ENCODE measurements around the gene FOXN3.
A peak's percentile ranks its signal among the peaks of the same experiment; 100 is the strongest.

The FOXN3 gene

DNA sequence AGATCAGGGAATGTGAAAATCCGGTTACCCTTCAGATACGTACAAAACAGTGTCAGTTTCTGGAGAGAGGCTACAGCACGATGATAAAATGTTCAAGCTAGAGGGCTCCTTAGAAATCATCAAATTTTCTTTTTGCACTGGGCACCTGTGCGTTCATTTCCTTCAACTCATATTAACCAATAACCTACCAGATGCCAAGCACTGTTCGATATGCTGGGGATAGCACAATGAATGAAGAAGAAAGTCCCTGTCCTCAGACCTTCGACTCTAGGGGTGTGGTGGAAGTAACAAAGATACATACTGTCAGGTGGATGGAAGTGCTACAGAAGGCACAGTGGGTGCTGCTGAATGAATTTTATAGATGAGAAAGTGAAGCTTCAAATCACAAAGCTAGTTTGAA, 172.3 kb downstream of the FOXN3 start:
- no peak for DNase-seq

DNA sequence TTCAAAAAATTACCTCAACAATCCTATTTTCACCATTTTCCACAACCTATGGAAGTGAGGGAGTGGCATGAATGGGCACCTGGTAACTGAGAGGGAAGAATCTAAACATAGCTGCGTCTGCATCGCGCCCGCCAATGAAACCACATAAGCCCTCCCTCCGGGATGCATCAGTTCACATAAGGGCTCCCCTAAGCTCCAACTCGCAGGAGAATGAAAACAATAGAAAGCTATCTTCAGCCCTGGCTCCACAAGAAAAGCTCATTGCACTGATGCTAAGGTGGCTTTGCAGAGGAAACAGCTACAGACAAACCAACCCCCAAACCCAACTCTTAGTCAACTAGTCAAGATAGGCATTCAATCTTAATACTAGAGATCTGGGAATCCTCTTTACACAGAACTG, 173.3 kb downstream of the FOXN3 start:
- DNase-seq, result no peak

DNA sequence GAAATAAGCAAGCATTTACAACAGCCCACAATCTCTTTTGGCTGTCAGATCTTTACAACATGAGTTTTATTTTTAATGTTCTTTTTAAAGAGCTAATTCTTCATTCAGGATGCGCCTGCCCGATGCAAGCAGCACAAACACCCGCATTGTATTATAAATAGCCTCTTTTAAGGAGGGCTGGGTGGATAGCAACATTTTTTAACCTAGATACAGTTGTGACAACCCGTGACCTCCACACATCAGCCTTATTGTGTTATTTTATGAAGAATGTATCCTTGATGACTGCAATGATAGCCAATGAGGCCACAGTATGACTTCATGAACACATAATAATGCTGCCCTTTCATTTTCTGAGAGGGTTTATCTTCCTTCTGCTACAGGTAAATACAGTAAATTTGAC, 173.7 kb downstream of the FOXN3 start:
- DNase-seq, result no peak

DNA sequence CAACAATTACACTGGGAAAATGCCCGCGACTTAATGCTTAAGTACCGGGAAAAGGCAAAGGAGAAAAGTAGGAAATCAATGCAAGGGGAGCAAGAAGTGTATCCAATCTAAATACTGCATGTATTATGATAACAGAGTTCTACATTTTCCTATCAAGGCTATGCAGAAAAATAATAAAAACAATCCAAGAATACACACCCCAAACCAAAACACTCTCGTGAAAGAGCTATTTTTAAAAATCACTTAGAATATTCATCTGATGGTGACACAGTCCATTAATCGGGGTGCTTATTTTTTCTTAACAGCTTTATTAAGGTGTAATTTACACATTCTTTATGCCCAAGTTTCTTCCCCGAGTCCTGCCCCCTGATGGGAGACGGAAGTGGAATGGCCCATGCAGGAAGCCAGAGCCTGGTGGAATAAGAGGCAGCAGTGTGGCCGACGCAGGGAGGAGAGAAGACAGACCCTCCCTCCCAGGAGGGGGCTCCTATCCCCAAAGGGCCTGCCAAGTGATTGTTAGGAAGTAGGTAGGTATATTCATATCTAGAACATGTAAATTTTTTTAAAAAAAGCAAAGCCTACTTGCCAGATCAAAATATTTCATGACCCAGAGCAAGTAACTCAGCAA, 174.3 kb downstream of the FOXN3 start:
- no peak for DNase-seq

DNA sequence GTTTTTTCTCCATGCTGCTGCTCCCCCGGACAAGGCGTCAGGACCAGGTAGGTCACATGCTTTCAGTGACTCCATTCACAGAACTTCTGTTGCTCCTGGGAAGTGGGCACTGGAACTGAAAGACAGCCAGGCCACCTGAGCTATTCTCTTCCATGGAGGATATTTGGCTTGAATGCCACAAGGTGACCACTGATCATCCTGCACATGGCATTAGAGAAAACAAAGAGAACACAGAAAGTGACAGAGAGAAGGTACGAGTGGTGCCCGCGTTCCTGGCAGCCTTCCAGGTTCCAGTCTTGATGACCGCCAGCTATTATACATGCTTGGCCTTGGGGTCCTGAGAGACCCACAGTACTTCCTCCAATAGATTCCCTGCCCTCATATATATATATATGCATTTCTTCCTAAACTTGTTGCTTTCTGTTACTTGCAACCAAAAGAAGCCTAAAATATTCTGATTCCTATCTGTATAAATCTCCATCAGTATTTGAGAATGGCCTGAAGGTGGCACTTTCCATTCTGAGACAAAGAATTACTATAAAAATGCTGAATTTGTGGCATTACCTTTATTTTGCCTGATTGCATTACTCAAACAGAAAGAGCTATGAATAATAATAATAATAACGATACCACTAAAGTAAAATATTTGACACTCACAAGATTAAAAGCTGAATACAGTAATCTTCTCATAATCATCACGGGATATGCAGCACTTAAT, 174.9 kb downstream of the FOXN3 start:
- DNase-seq, result no peak

DNA sequence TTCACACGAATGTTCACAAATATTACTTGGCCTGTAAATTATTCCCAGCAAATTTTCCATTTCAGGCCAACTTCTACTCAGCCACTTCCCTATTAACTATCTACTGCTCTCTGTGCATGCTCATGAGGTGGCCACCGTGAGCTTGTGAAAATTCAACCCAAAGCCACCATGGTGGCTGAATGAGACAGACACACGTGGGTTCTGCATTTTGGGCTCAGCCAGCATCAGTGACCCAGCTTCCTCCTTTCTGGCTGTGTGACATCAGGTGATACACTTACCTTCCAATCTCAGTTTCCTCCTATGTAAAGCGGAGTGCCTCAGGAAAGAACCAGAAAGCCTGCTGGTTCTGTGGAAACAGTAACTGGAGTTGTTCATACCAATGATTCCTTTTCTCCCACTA, 175.8 kb downstream of the FOXN3 start:
- no peak for DNase-seq

DNA sequence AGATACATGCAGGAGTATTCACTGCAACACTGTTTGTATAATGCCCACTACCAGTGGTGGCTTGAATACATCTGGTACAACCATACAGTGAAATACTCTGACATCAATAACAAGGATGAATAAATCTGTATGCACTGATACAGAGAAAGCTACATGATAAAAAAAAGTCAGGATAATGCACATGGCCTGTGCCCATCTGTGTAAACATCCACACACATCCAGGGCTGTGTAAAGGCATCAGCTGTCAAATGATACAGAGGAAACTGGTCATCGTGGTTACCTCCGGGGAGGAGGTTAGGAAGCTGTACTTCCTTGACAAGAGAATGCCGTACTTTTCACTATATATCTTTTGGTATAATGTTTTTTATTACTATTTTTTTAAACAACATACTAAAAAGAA, 176.6 kb downstream of the FOXN3 start:
- no peak for DNase-seq

DNA sequence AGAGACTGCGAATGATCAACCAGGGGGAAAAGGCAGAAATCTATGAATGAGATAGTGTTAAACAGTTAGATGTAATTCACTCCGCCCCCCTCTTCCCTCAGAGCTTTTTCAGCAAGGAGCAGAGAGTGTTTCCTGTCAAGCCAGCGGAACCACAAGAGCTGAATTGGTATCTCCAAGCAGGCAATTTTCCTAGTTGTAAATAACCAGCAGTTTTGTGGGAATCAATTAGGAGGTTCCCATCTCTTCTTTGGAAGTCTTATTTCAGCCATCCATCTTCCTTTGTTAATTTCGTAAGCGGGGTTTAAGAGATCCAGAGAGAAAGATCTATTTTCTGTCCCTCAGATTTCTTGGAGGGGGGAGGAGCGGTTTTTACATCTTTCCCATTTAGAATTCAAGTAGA, 178.0 kb downstream of the FOXN3 start:
- no peak for DNase-seq

DNA sequence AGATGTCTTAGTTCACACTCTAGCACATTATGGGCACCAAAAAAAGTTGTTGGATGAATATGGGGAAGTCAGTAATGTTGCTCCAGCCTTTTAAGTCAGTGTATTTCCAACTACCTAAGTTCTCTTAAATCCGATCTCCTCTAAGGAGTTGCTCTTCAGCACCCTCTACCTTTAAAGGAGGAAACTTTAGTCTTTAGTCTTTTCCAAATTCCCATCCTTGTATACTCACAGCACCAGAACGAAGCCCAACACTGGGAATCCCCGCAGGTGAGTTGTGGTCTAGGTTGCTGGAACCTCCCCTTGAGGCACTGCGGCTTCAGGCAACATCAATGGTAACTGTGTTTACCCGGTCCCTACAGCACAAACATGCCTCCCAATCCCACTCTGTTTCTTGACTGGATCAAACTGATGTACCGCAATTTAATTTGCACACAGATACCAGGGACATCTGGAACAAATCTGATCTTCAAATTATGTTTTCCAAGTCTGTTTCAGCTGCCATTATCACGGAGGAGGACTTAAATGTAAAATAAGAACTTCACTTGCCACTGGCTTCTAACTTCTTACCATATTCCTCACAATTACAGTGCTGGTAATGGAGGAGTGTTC, 179.0 kb downstream of the FOXN3 start:
- DNase-seq, result peak; percentile 18

DNA sequence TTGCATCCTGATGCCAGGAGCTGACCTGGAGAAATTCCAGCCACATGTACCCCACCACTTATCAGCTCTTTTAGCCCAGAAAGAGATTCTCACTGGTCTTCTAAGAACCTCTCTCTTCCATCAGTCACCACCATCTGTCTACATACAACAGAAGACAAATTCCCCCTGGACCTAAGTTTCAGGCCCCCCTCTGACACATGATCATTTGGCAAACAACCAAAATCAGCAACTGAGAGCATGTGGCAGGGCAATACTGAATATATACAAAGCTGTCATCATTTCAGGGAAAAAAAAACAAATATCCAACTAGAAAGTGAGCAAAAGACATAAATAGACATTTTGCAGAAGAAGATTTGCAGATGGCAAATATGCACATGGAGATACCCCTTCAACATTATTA, 180.2 kb downstream of the FOXN3 start:
- peak; percentile 26 for DNase-seq

DNA sequence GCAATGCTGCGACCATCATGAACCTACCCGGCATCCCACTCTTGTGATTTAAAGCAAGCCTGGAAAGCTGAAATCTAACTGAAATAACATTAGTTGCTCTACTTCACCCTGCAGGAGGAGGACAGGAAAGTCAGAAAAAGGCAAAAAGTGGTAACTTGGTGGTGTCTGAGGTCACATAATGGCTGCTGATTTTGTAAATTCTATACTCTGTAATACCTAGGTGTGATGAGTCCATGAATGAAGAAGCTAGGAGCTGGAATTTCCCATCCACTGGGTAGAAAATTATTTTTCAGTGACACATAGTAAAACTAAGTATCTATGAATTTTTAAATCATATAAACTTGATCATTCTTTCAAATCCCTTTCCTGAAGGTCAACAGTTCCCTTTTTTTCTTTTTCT, 183.8 kb downstream of the FOXN3 start:
- DNase-seq, result no peak

DNA sequence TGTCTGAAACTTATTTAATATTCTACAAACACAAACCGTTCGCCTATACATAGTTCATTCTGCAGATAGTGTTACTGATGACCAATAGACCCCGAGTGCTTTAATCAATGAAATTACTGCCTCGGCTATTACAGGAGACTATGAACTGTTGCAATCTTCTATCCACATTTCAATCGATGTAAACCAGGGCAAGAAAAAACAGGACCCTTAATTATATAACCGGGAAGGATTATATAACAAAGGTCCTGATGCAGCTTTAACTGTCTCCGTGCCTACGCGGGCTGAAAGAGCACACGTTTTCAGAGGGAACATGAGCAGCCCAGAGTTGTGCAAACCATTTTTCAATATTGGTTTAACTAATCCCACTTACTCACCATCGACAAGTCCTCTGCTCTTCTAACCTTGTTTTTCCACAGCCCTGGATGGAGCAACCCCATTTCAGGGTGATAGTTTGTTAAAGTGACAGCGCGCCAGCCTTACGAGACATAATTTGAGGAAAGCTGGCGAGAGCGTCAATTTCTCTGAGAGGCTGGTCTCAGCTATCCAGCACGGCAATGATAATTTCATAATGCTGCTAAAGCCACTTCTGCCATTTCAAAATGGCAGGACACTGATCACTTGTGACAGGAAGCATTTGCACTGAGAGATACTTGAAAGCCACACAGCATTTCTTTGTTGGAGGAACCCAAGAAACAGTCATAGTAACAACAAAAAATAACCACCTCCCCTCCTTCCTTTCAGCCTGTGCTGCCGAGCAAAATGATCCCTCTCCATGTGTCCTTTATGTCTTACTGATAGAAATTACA, 184.6 kb downstream of the FOXN3 start:
- no peak for DNase-seq

DNA sequence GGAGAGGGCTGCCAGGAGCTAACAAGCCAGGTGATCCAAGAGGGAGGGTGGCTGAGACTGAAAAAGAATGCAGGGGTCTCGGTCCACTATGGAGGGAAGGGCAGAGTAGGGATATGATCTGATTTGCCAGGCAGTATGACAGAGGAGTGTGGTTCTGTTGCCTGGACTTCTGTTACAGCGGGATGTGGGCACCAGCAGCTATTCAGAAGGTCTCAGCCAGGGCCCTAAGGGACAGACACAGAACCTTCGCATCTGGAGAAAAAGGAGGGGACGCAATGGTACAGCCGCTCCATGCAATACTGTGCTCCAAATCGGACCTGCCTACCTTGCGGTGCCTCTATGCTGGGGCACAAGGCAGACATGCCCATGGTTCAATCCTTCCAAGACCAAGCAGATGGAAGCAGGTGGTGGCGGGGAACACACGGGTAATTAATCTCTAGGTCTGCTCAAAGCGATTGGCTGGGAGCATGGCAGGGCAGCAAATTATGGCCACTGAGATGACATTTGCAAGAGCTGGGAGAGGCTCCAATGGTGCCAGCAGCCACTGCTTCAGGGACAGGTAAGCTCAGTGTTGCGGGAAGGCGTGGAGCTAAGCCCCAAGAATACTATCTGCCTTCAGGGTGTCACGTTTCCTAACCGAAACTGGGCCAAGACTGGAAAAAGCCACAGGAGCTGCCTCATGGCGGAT, 185.5 kb downstream of the FOXN3 start:
- no peak for DNase-seq

DNA sequence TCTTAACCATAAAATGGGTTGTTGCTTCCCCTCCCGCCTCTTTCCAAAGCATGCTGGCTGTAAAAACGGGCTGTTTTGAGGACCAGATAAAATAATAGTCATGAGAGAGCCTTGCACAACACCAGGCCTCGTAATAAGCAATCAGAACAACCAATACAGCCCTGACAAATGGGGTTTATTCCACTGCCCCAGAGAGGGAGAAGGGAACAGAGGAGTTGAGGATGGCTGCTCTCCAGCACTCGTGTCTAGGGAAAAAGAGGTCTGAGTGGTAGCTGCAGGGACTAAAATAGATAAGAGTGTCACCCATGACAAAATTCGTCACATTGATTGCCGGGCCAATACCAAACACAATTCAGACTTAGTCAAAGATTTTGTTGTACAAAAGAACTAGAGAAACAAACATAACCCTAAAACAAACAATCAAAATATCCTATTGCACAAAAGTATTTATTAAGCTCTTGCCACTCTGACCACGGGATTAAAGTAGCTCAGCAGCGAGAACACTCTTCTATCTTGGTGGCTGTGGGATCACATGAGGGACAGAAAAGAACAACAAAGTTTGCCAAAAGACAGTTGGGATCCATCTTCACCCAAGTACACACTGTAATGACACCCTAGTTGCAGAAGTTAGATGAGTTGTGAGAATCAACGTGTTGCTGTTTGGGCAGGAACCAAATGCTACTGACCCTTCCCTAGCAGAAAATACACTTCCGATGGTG, 188.0 kb downstream of the FOXN3 start:
- no peak for DNase-seq

DNA sequence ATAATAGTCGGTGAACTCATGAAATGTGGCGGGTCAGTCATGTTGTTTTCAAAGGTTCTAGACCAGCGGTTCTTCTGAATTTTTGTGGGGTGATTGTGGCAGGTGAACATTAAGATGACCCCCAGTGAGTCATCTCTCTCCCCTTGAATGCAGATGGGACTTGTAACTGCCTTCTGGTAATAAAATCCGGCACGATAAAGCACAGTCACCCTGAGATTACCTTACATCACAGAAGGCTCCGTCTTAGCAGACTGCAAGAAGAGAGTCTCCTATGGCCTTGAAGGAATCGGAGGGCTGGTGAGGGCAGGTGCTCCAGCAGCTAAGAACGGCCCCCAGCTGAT, 189.6 kb downstream of the FOXN3 start:
- no peak for DNase-seq

DNA sequence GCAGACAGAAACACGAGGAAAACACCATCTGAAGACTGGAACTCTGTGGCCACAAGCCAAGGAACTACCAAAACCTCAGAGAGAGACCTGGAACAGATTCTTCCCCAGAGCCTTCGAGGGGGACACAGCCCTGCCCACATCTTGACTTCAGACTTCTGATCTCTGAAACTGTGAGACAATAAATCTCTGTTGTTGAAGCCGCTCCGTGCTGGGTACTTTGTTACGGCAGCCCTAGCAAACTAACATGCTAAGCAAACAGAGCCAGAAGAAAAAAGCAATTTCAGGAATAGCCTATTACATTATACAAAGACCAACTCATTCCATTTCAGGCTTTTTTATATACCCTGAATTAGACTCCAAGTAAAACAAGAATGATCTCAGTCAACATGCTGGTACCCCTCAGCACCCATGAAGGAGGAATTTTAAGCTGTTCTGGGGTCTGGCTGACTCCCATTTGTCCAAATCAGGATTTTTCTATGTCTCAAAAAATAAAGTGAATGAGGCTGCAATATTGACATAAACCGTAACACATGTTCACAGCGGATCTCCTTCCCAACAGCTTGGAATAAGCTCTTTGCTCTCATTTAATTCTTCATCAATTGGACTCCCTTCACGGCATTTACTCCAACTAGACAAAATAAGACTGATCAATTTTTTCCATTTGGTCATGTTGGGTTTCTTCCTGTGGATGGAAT, 190.1 kb downstream of the FOXN3 start:
- DNase-seq, result no peak

DNA sequence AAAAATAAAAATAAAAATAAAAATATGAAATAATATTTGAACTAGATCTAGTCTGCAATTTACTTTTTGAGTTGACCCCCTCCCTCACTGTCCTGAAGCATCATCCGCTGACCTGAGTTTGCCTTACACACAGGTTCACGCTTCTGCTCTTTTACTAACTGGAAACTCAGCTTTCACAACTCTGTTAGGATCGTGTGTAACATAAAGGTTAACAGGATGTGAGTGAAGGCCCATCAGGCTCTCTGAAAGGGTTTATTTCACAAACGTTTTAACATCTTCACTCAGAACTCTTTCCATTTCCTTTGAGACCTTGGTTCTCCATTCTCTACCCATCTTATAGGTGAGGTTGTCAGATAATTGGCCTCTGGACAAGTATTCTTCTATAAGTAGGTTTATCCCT, 191.4 kb downstream of the FOXN3 start:
- no peak for DNase-seq

DNA sequence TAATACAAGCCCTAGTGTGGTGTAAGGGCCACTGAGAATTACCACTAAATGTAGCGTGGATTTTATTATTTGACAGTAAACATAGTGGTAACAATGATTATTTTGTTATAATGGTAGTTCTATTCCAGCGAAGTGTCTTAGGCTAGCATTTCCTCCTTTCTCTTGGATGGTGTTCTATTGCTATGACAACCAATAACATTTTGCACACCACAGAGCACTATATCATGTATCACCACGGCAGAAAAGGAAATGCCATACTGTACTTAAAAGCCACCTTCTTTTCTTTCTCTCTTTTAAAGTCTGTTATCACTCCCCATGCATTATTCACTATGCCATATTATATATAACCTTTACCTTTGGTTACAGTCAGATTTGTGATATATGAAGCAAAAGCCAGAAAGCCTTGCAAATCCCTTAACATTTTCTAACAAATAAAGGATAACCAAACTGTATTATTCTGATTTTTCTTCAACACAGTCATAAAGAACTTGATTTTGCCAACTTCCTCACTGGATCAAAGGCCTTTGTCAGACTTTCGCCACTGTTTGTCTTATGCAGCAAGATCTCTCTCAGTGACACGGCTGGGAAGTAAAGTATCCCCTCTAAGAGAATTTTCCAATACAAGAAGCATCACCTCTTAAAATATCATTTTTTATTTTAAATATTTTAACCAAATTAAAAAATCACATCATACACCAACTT, 195.8 kb downstream of the FOXN3 start:
- no peak for DNase-seq

DNA sequence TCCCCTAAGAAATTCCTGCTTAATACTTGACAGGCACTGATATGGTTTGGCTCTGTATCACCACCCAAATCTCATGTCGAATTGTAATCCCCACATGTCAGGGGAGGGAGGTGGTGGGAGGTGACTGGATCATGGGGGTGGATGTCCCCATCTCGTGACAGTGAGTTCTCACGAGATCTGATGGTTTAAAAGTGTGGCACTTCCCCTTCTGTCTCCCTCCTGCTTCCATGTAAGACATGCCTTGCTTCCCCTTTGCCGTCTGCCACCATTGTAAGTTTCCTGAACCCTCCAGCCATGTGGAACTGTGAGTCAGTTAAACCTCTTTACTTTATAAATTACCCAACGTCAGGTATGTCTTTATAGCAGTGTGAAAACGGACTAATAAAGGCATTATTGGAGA, 198.0 kb downstream of the FOXN3 start:
- DNase-seq, result no peak

DNA sequence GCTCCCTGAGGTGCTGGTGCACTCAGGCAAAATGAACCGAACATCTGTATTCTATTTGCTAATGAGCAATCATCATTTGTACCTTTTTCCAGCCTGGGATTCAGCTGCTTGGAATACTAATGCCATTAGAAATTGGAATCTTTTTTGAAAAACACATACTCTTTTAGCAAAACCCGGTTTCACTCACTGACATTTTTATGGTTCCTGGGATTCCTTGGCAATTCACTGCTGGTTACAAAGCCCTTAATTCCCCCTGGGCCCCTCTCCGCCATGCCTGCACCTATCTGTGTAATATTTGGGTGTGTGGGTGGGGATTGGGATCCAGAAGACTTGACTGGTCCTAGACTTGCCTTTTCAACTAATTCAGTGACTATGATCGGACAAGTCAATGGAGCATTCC, 199.1 kb downstream of the FOXN3 start:
- DNase-seq, result no peak

DNA sequence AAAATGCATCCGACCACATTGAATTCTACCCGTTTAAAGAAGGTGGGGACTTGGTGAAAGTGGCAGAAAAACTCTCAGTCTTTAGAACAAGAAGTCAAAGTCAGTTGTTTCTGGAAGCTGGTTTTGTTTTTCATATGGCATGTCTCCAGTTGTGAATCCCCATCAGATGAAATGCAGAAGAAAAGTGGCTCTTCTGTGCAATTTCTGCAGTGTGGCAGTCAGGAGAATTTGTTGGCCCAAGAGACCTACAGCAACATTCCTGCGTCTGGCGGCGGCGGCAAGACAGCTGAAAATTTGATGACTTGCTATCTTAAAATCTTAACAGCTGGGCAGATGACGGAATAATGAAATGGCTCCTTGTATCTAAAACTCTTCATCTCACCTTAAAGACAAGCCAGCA, 201.5 kb downstream of the FOXN3 start:
- no peak for DNase-seq
